Measurements from ENCODE around the gene DGCR2. TPM values are rescaled to one million over a fixed set of nuclear protein-coding genes. Genes with fewer than 3 reads are reported as not detected.

DGCR2 gene
- total and polyA plus RNA-seq, 4 donors, result 19.7 to 43.5 (median 32.2) TPM

DNA sequence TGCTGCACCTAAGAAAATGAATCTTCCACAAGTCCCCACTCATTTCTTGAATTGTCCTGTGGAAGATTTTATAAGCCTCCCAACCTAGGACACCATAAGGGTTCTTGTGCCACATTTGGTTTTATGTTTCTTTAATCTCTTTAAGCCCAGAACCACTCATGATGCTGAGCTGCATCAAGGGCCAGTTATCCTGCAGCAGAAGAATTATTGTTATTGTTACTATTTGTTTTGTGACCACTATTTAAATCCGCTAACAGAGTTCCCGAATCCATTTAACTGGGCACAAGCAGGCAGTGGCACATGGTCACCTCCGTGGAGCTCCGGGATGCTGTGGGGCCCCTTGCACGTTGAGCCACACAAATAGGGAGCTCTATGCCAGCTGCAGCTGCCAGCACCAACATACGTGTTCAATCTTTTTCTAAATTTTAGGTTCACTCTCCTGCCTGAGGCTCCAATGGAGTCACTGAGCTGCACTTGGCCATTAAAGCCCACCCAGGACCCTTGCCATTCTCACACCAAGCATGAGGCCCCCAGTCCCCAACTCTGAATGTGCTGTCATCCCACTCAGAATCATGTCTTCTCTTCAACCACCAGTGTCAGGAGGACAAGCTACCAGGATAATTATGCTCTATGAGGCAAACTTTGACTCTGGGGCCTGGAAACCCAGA is 60.6 kb downstream of the DGCR2 start:
- H3K4me3 ChIP-seq (ENCODE audit: low read length in 2 of 2), result no peak overlapping the region
- H3K27me3 ChIP-seq (ENCODE audit: control insufficient read depth in 1 of 2, insufficient read depth in 2 of 2, low read length in 1 of 2), result no peaks in the 10 kb centered on the region
- H3K9me3 ChIP-seq (ENCODE audit: control insufficient read depth, low read length), result no peaks in the 10 kb centered on the region
- H3K4me1 ChIP-seq (ENCODE audit: control insufficient read depth in 1 of 2, insufficient read depth in 2 of 2, low read length in 2 of 2), result no peaks in the 10 kb centered on the region
- 78 to 79% methylated on average over 6 of the region's 6 CpGs for WGBS, 2 donors
- no peak for ATAC-seq (ENCODE audit: low FRiP score)
- no peak for DNase-seq
- no peak overlapping the region for H3K27ac ChIP-seq (ENCODE audit: low read depth in 1 of 2, low read length in 2 of 2)
- peaks cover 0 to 9% of the 10 kb centered on the region in 2 donors for H3K36me3 ChIP-seq (ENCODE audit: control insufficient read depth in 1 of 2, insufficient read depth in 2 of 2, low read length in 1 of 2)
- intact Hi-C loops (cut with DNase I), result no loop called here

GRCh38 chr22:19060356-19061009 is 61.7 kb downstream of the DGCR2 start:
- 87 to 90% methylated on average over 15 of the region's 15 CpGs for WGBS, 2 donors
- no peak overlapping the region for H3K4me3 ChIP-seq (ENCODE audit: low read length in 2 of 2)
- H3K9me3 ChIP-seq (ENCODE audit: control insufficient read depth, low read length), result no peaks in the 10 kb centered on the region
- peaks cover 0 to 8% of the 10 kb centered on the region in 2 donors for H3K36me3 ChIP-seq (ENCODE audit: control insufficient read depth in 1 of 2, insufficient read depth in 2 of 2, low read length in 1 of 2)
- DNase-seq, result no peak
- no peak overlapping the region for H3K27ac ChIP-seq (ENCODE audit: low read depth in 1 of 2, low read length in 2 of 2)
- no peaks in the 10 kb centered on the region for H3K27me3 ChIP-seq (ENCODE audit: control insufficient read depth in 1 of 2, insufficient read depth in 2 of 2, low read length in 1 of 2)
- no peak for ATAC-seq (ENCODE audit: low FRiP score)
- intact Hi-C loops (cut with DNase I), result no loop called here
- H3K4me1 ChIP-seq (ENCODE audit: control insufficient read depth in 1 of 2, insufficient read depth in 2 of 2, low read length in 2 of 2), result no peaks in the 10 kb centered on the region

- no peaks in the 10 kb centered on the region for H3K4me1 ChIP-seq (ENCODE audit: control insufficient read depth in 1 of 2, insufficient read depth in 2 of 2, low read length in 2 of 2)
- no peak overlapping the region for H3K4me3 ChIP-seq (ENCODE audit: low read length in 2 of 2)
- H3K27me3 ChIP-seq (ENCODE audit: control insufficient read depth in 1 of 2, insufficient read depth in 2 of 2, low read length in 1 of 2), result no peaks in the 10 kb centered on the region
- intact Hi-C loops (cut with DNase I), result loop anchor here in 1 of 2 donors (10.0 kb wide), 1 partner anchor 55 kb away; no protein-coding TSS in a partner anchor
- peaks cover 0 to 7% of the 10 kb centered on the region in 2 donors for H3K36me3 ChIP-seq (ENCODE audit: control insufficient read depth in 1 of 2, insufficient read depth in 2 of 2, low read length in 1 of 2)
- 90 to 92% methylated on average over 19 to 20 of the region's 20 CpGs for WGBS, 2 donors
- no peak overlapping the region for H3K27ac ChIP-seq (ENCODE audit: low read depth in 1 of 2, low read length in 2 of 2)
- no peaks in the 10 kb centered on the region for H3K9me3 ChIP-seq (ENCODE audit: control insufficient read depth, low read length)
- no peak for ATAC-seq (ENCODE audit: low FRiP score)
- DNase-seq, result no peak
These were observed 62.5 kb downstream of the DGCR2 start for GRCh38 chr22:19059481-19060278.

GRCh38 chr22:19058713-19059451 is 63.3 kb downstream of the DGCR2 start:
- Histone ChIP-seq H3K27me3 (ENCODE audit: control insufficient read depth in 1 of 2, insufficient read depth in 2 of 2, low read length in 1 of 2) (no peaks in the 10 kb centered on the region), H3K9me3 (ENCODE audit: control insufficient read depth, low read length) (no peaks in the 10 kb centered on the region), H3K36me3 (ENCODE audit: control insufficient read depth in 1 of 2, insufficient read depth in 2 of 2, low read length in 1 of 2) (peaks cover 0 to 4% of the 10 kb centered on the region in 2 donors), H3K4me1 (ENCODE audit: control insufficient read depth in 1 of 2, insufficient read depth in 2 of 2, low read length in 2 of 2) (no peaks in the 10 kb centered on the region), H3K4me3 (ENCODE audit: low read length in 2 of 2) (no peak overlapping the region), H3K27ac (ENCODE audit: low read depth in 1 of 2, low read length in 2 of 2) (no peak overlapping the region)
- WGBS, 2 donors, result 86 to 88% methylated on average over 16 of the region's 16 CpGs
- intact Hi-C loops (cut with DNase I), result loop anchor here in 1 of 2 donors (10.0 kb wide), 1 partner anchor 56 kb away; no protein-coding TSS in a partner anchor
- DNase-seq, result no peak
- no peak for ATAC-seq (ENCODE audit: low FRiP score)

DNA sequence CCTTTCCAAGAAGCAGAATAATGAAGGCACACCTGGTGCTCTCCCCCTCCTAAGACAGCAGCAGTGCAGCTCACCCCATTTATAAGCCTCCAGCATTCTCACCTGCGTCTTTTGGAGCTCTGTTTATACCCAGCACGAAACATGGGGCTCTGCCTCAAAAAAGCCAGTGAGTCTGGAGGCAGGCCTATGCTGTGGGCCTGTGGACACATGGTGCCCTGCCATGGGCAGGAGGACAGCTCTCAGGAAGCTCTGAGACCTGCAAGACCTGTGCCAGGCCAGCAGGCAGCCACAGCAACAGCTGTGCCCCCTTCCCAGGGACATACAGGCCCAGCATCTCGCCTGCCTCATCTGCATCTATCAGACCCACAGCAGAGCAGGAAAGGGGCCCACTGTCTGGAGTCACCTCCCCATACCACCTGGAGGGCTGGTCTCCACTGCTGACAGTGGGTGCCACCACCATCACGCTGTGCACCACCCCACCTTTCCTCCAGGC is 64.2 kb downstream of the DGCR2 start:
- 86 to 87% methylated on average over 4 of the region's 4 CpGs for WGBS, 2 donors
- intact Hi-C loops (cut with DNase I), result loop anchor here in 1 of 2 donors (10.0 kb wide), 1 partner anchor 57 kb away; no protein-coding TSS in a partner anchor
- H3K27ac ChIP-seq (ENCODE audit: low read depth in 1 of 2, low read length in 2 of 2), result no peak overlapping the region
- DNase-seq (no peak), ATAC-seq (ENCODE audit: low FRiP score) (no peak)
- no peaks in the 10 kb centered on the region for H3K9me3 ChIP-seq (ENCODE audit: control insufficient read depth, low read length)
- no peak overlapping the region for H3K4me3 ChIP-seq (ENCODE audit: low read length in 2 of 2)
- no peaks in the 10 kb centered on the region for H3K27me3 ChIP-seq (ENCODE audit: control insufficient read depth in 1 of 2, insufficient read depth in 2 of 2, low read length in 1 of 2)
- H3K4me1 ChIP-seq (ENCODE audit: control insufficient read depth in 1 of 2, insufficient read depth in 2 of 2, low read length in 2 of 2), result no peaks in the 10 kb centered on the region
- H3K36me3 ChIP-seq (ENCODE audit: control insufficient read depth in 1 of 2, insufficient read depth in 2 of 2, low read length in 1 of 2), result peaks cover 0 to 4% of the 10 kb centered on the region in 2 donors

GRCh38 chr22:19057539-19057938 is 64.7 kb downstream of the DGCR2 start:
- no peaks in the 10 kb centered on the region for H3K4me1 ChIP-seq (ENCODE audit: control insufficient read depth in 1 of 2, insufficient read depth in 2 of 2, low read length in 2 of 2)
- no peak overlapping the region for H3K27ac ChIP-seq (ENCODE audit: low read depth in 1 of 2, low read length in 2 of 2)
- H3K4me3 ChIP-seq (ENCODE audit: low read length in 2 of 2), result no peak overlapping the region
- intact Hi-C loops (cut with DNase I), result loop anchor here in 1 of 2 donors (10.0 kb wide), 1 partner anchor 57 kb away; no protein-coding TSS in a partner anchor
- DNase-seq (no peak), ATAC-seq (ENCODE audit: low FRiP score) (no peak)
- WGBS, 2 donors, result 79 to 85% methylated on average over 8 of the region's 8 CpGs
- H3K36me3 ChIP-seq (ENCODE audit: control insufficient read depth in 1 of 2, insufficient read depth in 2 of 2, low read length in 1 of 2), result peaks cover 0 to 4% of the 10 kb centered on the region in 2 donors
- no peaks in the 10 kb centered on the region for H3K9me3 ChIP-seq (ENCODE audit: control insufficient read depth, low read length)
- H3K27me3 ChIP-seq (ENCODE audit: control insufficient read depth in 1 of 2, insufficient read depth in 2 of 2, low read length in 1 of 2), result no peaks in the 10 kb centered on the region

DNA sequence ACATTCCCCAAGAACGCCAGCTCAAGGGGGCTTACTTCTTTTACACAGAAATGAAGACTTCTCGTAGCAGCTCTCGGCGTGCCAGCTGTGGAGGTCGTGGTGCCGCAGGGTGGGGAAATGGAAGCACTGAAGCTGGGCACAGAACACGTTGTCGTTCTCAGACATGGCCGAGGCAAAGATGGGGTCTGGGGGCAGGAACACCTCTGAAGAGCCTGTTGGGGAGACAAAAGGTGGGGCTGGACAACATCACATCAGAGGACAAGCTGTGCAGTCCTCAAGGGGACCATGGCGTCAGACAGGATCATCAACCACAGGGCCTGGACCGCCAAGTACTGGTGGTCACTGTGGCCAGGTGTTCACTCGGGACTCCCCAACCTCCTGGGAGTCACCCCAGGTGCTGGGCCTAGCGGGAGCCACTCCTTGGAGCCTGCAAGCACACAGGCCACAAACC is 65.2 kb downstream of the DGCR2 start:
- no peak overlapping the region for H3K27ac ChIP-seq (ENCODE audit: low read depth in 1 of 2, low read length in 2 of 2)
- peaks cover 0 to 2% of the 10 kb centered on the region in 2 donors for H3K36me3 ChIP-seq (ENCODE audit: control insufficient read depth in 1 of 2, insufficient read depth in 2 of 2, low read length in 1 of 2)
- ATAC-seq (ENCODE audit: low FRiP score) (no peak), DNase-seq (peak in 1 of 2 donors; percentile 64)
- no peaks in the 10 kb centered on the region for H3K4me1 ChIP-seq (ENCODE audit: control insufficient read depth in 1 of 2, insufficient read depth in 2 of 2, low read length in 2 of 2)
- no peak overlapping the region for H3K4me3 ChIP-seq (ENCODE audit: low read length in 2 of 2)
- intact Hi-C loops (cut with DNase I), result loop anchor here in 1 of 2 donors (10.0 kb wide), 1 partner anchor 58 kb away; no protein-coding TSS in a partner anchor
- H3K27me3 ChIP-seq (ENCODE audit: control insufficient read depth in 1 of 2, insufficient read depth in 2 of 2, low read length in 1 of 2), result no peaks in the 10 kb centered on the region
- no peaks in the 10 kb centered on the region for H3K9me3 ChIP-seq (ENCODE audit: control insufficient read depth, low read length)
- WGBS, 2 donors, result 93% methylated on average over 13 of the region's 13 CpGs

DNA sequence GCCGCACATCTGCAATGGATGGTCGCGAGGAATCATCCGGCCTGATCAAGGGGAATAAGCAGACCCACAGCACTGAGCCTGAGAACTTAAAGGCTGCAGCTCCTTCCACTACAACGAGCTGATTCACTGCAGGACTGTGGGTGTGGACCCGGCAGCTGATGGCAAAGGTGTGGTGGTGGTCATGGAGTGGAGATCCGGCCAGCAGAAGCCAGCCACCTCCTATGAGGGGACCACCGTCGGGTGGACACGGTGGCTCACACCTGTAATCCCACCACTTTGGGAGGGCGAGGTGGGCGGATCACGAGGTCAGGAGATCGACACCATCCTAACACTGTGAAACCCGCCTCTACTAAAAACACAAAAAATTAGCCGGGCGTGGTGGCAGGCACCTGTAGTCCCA is 66.4 kb downstream of the DGCR2 start:
- ATAC-seq (ENCODE audit: low FRiP score), result no peak
- DNase-seq, result peak in 1 of 2 donors; percentile 59

More for the DNA sequence above, 66.4 kb downstream of the DGCR2 start:
- peaks cover 0 to 2% of the 10 kb centered on the region in 2 donors for H3K36me3 ChIP-seq (ENCODE audit: control insufficient read depth in 1 of 2, insufficient read depth in 2 of 2, low read length in 1 of 2)
- H3K27me3 ChIP-seq (ENCODE audit: control insufficient read depth in 1 of 2, insufficient read depth in 2 of 2, low read length in 1 of 2), result no peaks in the 10 kb centered on the region
- no peak overlapping the region for H3K4me3 ChIP-seq (ENCODE audit: low read length in 2 of 2)
- H3K9me3 ChIP-seq (ENCODE audit: control insufficient read depth, low read length), result no peaks in the 10 kb centered on the region
- H3K27ac ChIP-seq (ENCODE audit: low read depth in 1 of 2, low read length in 2 of 2), result no peak overlapping the region
- intact Hi-C loops (cut with DNase I), result loop anchor here in 1 of 2 donors (10.0 kb wide), 1 partner anchor 59 kb away; no protein-coding TSS in a partner anchor
- WGBS, 2 donors, result 93% methylated on average over 17 of the region's 17 CpGs
- H3K4me1 ChIP-seq (ENCODE audit: control insufficient read depth in 1 of 2, insufficient read depth in 2 of 2, low read length in 2 of 2), result no peaks in the 10 kb centered on the region
